IPS-NIHi11 (cell line): ENCODE measurements around the gene MRRF.
"Not testable (repeated sequence)": the region's sequence is repeated elsewhere in the genome, so short reads cannot be mapped to it uniquely, and the experiment has no call there.

ENCODE experiments used
- DNase-seq: peaks from one replicate; pipeline ENCODE4 v3.0.0; 2012; ENCODE audit warnings: mixed read lengths, low spot score

The MRRF gene

DNA sequence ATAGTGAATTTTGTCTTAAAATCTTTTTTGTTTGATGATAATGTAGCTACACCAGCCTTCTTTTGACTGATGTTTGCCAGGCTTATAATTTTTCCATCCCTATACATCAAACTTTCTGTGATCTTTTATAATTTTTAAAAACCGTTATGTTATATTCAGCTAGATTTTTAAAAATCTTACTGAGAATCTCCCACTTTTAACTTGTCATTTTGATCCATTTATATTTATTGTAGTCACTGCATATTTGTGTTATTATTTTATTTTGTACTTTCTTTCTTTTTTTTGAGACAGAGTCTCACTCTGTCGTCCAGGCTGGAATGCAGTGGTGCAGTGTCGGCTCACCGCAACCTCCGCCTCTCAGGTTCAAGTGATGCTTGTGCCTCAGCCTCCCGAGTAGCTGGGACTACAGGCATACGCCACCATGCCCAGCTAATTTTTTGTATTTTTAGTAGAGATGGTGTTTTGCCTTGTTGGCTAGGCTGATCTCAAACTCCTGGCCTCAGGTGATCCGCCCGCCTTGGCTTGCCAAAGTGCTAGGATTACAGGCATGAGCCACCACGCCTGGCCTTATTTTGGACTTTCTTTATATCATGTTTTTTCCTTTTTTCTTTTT is 12.7 kb downstream of the MRRF start:
- no peak for DNase-seq

DNA sequence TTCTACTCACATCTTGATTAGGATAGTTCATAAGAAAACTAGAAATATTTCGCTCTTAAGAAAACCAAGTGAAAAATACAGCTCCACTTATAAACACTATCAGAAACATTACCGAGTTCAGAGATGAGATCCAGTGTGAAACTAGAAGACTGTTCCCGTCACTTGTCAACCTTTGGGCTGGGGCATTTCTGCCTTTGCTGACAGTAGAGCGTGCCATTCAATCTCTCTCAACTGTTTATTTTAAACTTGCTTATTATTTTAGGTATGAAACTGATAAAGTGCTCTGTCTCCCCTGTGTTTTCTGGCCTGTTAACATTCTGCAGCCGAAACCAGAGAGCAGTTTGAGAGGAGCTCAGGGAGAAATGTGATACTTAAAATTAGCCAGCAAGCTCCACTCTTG is 16.7 kb downstream of the MRRF start:
- DNase-seq, result no peak

DNA sequence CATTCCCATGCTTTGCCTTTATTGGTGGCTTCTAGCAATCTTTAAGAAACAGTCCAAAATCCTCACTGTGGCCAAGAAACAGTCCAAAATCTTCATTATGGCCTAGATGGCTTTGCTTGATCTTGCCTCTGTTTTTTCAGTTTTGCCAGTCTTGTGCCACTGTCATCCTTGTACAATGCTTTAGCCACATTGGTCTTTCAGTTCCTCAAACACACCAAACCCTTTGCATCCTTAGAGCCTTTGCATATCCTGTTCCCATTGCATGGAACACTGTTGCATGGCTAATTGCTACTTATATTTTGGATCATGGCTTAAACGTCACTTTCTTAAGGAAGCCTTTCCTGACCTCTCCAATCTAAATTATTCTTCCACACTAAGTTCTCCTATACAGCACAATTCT is 22.1 kb downstream of the MRRF start:
- no peak for DNase-seq

DNA sequence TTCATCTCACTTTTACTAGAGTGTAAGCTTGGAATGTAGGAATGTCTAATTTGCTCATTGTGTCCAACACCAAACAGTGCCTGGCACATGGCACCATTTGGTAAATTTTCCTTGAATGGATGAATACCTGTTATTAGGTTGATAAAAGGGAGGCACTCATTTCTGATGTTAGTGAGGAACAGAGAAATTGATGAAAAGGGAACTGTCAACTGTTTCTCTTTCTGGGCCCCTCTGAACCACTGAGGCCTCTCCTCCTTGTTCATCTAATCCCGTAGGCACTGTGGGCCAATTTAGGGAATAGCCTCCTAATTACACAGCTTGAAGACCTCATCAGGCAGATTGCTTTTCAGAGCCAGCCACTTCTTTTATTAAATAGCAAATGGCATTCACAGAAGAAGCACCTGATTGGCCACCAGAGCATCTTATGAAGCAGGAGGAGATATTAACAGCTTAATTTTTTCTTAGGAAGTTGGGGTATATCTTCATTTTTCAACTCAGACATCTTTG is 22.6 kb downstream of the MRRF start:
- DNase-seq, result no peak

DNA sequence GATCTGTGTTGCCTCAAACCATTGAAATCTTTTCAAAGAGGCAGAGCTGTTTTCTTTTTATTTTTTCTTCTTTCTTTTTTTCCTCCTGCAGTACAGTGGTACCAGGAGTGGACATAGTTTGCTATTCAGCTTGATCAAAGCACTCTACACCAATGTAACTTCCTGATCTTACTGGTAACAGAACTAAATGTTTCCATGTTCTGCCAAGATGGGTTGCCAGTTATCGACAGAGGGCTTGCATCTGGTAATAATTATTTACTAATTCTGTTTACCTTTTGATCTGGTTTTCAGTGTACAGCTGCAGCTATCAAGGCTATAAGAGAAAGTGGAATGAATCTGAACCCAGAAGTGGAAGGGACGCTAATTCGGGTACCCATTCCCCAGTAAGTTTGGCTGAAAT is 26.8 kb downstream of the MRRF start:
- DNase-seq, result no peak

DNA sequence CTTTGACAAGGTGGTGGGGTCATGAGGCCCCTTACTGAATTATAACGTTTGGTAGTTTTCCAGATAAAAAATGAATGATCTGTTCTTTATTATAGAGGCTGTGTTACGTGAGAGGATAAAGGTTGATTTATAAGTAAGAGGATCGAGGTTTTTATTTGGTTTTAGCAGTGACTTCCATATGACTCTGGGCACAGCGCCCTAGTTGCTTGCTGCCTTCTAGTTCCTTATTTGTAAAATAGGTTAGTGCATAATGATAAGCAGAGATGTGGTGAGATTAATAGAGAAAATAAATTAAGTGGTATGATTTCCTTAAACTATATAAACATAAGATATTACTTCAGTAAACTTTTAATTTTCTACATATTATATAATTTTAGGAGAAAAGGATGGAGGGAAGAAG is 29.8 kb downstream of the MRRF start:
- DNase-seq, result no peak

DNA sequence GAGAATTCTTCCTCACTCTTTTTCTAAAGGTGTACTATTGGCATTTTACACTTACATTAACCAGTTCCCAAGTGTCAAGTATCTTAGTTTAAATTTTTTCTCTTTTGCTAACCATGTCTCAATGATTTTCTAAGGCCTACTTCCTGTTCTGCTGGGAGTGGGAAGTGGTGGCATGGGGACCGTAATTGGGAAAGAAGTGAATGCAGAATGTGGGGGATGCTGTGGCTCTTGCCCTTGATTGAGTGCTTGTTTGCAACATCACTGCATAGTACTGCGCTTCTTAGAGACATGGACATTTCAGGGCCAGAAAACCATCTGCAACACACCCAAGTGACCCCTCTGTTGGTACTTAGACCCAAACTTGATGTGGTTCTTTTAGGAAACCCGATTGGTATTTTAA is 32.8 kb downstream of the MRRF start:
- no peak for DNase-seq

DNA sequence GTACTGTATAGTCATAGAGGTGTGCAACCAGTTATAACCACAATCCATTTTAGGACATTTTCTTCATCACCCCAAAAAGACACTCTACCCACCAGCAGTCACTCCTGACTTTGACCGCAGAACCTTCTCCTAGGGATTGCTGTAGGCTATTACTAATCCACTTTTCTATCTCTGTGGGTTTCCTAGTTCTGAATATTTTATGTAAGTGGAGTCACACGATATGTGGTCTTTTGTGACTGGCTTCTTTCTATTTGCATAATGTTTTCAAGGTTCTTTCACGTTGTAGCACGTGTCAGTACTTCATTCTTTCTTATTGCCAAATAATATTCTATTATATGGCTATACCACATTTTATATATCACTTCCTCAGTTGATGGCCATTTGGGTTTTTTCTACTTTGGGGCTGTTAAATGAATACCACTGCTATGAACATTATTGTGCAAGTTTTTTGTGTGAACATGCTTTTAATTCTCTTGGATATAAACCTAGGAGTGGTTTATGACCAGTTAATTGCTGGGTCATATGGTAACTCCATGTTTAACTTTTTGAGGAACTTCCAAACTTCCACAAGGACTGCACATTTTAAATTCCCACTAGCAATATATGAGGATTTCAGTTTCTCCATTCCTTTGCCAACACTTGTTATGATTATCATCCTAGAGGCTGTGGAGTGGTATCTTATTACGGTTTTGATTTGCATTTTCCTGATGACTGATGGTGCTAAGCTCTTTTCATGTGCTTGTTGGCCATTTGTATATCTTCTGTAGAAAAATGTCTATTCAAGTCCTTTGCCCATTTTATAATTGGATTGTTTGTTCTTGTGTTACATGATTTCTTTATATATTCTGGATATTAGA is 37.8 kb downstream of the MRRF start:
- DNase-seq, result no peak

DNA sequence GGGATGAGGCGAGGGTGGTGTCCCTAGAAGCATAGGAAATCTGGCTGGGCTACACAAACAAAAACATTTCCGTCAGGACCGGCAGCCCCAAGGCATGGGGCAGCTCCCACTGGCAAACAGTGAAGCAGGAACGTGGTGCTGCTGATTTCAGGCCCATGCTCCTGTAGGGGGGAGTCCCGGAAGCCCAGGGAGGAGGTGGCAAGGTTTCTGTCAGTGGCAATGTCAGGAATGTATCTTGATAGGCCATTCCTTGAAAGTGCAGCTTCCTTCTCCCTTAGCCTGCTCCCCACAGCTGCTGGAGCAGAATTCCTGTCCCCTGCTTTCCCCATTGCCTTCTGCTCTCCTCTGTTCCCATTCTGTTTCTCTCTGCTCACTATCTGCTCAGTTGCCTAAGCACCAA is 42.4 kb downstream of the MRRF start:
- no peak for DNase-seq

DNA sequence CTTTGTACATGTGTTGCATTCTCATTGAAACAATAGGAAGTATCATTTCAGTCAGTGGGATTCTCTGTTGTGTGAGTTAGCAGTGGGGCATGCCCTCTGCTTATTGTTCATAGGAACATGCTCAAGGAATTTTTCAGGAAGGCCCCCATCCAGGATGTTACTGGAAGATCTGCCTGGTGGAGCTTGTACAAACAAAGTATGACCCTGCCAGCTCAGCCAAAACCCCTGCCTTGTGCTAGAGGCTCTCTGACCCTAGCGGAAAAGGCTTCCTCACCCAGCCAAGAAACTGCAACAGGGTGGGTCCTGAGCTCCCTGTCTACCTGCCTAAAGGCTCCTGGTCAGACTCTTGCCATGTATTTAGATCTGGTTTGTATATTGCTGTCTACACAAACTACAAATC is 43.2 kb downstream of the MRRF start:
- no peak for DNase-seq

DNA sequence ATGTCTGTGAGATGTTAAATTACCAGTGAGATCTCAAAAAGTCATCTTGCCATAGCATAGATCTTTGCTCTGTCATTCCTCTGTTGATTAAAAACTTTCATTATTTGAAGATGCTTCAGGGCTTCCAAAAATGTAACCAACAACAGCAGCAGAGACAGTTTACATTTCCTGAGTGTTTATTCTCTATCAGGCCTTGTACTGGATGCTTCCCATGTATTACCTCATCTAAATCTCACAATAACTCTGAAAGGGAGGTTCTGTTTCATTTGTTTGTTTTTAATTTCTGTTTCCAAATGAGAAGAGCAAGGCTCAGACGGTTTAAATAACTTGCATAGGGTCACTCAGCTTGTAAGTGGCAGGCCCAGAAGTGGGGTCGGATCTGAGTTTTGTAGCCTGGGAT is 45.2 kb downstream of the MRRF start:
- no peak for DNase-seq

DNA sequence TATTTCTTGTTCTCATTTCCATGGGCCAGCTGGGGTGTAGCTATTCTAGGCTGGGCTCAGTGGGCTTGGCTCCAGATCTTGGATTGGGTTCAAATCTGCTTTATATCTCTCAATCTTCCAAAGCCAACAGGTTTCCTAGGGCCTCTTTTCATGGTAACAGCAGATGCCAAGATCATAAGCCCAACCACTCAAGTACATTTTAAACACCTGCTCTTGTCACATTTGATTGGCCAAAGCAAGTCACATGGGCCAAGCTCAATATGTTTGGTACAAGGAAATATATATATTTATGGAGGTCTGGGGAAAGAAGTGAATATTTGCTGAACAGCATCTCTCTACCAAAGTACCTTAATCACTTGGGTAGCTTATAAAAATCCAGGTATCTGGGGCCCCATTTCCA is 49.5 kb downstream of the MRRF start:
- DNase-seq, result no peak

DNA sequence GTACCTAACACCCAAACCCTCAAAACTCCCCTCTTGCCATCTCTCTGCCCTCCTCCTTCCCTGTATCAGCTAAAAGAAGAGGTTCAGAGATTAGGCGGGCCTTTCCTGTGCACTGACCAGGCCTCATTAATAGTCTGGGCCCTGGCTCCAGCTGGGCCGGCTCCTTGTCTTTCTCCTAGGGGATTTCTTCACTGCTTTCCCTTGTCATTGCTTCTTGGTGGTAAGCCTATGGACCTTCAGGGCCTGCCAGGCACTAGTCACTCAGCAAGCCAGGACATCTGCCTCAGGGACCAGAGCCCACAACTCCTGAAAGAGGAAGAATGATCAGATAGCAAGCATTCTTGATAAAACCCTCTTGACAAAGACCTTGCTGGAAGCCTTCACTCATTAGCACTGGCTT is 50.9 kb downstream of the MRRF start:
- DNase-seq, result no peak

DNA sequence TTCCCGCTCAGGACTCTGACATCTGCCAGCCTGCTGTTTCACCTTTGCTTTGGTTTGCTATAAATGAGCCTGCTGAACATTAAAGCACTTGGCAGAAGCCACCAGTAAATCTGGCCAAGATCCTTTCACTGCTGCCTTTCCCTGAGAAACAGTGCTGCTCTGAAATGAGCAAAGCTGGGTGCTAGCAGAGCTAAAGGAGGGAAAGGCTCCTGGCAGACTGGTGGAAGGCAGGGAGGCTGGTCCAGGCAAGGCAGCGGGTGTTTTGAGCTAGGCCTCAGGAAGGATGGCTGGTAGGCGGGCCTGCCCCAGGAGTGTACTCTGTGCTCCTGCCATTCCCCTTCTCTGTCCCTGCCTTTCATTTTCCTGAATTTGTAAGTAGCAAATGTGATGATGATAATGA is 53.6 kb downstream of the MRRF start:
- no peak for DNase-seq

DNA sequence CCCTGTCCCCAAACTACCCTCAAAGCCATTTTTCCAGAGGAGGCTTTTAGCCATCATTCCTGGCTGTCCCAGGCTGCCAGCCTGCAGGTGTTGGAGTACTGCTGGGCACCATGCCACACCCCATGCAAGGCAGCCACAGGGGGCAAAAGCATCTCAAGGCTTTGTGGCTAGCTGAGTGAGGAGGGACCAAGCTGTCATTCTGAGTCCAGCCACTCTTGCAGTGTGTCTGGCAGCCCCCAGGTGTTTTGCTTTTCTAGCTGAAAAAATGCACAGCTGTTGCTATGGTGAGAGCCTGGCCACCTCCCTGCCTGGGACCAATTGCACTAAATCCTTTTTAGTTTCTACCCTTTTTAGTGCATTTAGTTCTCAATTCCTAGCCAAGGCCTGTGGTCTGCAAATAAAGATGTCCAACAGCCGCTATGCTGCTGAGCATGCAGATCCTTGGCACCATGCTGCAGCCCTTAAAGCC is 55.8 kb downstream of the MRRF start:
- no peak for DNase-seq

DNA sequence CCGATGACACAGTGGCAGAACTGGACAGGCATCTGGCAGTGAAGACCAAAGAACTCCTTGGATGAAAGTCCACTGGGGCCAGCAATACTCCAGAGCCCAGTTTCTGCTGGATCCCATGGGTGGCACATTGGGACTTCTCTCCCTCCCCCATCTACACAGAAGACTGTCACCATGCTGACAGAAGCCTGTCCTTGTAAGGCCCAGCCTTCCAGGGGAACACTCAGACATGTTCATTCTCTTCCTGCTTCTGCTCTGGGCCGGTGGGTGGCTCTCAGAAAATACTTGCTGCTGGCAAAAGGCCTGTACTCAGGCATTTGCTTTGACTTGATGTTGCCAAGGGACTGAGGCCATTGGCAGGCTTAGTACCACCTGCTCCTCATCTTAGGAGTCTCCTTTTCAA is 57.9 kb downstream of the MRRF start:
- no peak for DNase-seq

DNA sequence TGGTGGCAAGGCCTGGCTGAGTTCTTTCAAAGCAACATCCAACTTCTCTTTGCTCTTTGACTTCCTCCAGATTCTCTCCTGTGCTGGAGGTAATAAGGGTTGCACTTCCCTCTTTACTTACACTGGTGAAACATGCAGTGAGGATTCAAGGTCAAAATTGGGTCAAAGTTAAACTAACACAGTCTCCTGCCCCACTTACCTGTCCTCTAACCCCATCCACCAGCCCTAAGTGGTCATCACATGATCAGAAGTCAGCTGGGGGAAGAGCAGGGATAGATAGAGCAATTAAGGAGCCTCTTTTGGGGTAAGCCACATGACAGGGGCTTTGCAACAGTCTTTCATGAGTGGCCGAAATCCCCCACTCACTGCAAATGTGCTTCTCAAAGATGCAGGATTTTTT is 60.0 kb downstream of the MRRF start:
- DNase-seq, result not testable (repeated sequence)

DNA sequence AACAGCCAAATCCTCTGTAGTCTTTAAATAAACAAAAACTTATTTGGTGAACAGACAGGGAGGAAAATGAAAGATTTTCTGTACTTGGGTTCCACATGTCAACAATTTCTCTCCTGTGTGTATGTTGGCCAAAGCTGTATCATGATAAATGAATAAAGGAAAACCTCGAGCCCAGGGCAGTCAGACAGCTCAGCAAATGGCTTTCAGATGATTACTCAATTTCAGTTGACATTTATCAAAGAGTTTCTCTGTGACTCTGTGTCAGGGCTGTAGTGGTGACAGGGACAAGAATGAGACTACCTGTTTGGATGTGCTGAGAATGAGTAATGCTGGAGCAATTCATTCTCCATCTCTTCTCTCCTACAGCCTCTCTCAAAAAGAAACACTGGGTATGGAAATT is 60.4 kb downstream of the MRRF start:
- DNase-seq, result no peak

DNA sequence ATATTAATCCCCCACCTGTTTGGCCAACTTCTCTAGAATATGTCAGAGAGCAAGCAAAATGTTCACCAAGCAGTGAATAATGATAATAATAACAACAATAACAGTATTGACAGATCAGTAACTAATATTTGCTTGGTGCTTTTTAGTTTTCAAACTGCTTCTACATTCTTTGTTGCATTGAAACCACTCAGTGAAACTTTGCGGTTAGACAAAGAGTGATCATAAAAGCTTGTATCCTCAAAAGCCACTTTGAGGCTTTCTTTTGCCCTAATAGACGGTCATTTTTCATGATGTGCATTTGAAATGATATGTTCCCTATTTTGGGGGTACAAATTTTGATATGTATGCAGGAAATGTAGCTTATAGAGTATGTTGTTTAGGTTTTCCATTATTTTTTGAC is 62.5 kb downstream of the MRRF start:
- no peak for DNase-seq

DNA sequence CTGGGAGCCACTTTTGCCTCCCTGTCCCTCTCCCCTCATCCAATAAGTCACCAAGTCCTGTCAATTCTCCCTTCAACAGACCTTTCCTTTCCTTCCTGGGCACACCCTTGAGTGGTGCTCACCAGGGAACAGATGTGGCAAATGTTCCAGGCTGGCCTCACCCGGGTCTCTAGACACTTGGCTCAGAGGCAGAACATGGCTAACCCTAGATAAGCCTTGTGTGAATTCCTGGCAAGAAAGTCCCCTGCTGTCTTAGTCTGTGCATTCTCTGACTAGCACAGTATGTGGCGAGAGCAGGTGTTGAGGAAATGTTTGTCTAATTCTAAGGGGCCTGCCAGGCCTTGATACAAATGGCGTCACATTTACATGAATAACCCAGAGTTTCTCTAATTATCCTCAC is 64.9 kb downstream of the MRRF start:
- DNase-seq, result no peak

DNA sequence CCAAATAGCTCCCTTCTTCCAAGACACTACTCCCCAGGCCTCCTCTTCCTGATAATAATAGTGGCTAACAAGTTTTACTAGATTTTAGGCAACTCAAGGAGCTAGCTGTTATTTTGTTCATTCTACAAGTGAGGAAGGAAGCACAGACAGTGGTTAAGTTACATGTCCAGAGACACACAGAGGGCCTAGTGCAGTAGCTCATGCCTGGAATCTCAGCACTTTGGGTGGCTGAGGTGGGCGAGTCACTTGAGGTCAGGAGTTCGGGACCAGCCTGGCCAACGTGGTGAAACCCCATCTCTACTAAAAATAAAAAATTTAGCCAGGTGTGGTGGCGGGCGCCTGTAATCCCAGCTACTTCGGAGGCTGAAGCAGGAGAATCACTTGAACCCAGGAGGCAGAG is 65.8 kb downstream of the MRRF start:
- not testable (repeated sequence) for DNase-seq

DNA sequence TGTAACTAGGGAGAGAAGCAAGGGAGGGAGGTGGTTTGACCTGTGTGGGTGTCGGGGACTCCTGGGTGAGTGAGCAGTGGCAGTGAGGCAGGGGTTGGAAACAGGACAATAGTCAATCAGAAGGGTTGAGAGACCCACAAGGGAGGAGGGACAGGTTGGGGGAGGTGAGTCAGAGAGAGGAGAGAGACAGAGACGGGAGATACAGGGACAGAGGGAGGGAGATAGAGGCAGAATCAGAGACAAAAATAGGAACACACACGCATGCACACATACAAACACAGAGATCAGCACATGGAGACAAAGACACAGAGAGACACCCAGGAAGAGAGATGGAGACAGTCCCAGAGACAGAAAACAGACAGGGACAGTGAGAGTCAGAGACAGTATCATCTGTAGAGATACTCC is 66.8 kb downstream of the MRRF start:
- DNase-seq, result no peak

DNA sequence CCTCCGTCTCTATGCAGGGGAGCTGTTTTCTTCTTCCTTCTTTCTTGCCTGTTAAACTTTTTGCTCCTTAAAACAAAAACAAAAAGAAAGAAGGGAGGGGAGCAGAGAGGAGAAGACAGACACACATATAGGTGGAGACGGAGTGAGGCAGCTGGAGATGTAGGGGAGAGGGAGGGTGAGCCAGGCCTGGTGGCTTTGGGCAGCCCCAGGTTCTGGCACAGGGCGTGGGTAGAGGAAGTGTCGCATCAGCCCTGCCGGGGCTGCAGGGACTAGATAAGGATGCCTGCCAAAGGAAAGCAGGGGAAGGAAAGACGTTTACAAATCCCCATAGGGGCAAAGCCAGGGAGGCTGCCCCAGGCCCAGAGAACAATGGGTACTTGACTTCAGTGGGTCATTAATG is 67.4 kb downstream of the MRRF start:
- peak; percentile 29 for DNase-seq

DNA sequence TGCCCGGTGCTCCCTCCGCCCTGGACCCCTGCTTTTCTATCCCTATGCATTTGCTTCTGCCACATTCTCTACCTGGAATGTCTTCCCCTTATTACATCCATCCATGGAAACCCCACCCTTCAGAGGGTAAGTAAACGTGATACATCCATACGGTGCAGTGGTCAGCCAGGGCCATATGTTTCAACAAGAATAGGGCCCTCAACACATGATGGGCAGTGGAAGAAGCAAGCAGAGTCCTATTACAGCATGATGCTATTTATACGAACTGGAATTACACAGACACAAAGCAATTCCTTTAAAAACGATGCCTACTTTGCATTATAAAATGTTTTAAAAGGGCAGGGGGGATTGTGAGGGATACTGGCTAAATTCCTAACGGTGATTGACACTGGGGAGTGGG is 68.0 kb downstream of the MRRF start:
- no peak for DNase-seq
